ENCODE data around the gene KRT77.
A peak's percentile ranks its signal among the peaks of the same experiment; 100 is the strongest.

The KRT77 gene

DNA sequence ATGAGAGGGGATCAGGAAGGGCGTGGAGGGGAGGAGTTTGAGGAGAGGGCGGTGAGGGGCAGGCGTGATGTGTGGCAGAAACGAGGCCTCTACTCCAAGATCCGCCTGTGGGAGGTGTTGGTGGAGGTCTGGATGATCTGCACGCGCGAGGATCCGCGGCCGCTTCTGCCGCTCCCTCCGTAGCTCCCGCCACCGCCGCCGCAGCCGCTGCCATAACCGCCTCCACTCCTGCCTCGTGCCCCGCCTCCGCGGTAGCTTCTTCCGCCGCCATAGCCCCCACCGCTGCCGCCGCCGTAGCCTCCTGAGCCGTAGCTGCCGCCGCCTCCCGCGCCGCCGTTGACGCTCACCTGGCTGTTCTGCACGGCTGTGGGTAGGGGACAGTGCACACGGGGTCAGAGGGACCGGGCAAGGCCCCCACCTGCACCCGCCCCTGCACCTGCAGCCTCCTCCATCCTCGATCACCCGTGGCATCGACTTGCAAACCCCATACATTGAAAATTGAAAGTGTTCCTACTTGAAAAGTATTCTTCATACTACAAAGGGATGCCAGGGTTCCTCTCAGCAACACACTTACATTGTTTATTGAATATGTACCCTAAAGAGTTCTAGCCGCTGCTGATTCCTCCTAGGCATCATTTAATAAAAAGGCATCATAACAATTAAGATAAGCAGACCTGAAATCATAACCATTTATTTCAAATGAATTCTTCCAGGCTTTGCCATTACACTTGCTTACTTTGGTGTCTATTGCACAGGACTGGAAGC lies 12.1 kb downstream of the KRT77 start:
- Histone ChIP-seq H3K9me3 (ENCODE audit: low read length) (no peaks in the 10 kb centered on the region), H3K27me3 (ENCODE audit: control insufficient read depth in 1 of 2, insufficient read depth in 2 of 2, low read length in 2 of 2) (peaks cover 15 to 32% of the 10 kb centered on the region in 2 donors), H3K36me3 (ENCODE audit: insufficient read depth, low read length) (no peaks in the 10 kb centered on the region), H3K9ac (ENCODE audit: low read length) (no peak overlapping the region), H3K27ac (ENCODE audit: low read depth, low read length) (no peak overlapping the region), H3K4me3 (ENCODE audit: low read depth in 1 of 2, low read length in 2 of 2) (peak overlapping the region; percentile 5 to 21), H3K4me1 (ENCODE audit: insufficient read depth, low read length) (no peaks in the 10 kb centered on the region)

GRCh38 chr12:52690351-52691075 lies 12.8 kb downstream of the KRT77 start:
- peak overlapping the region; percentile 5 to 21 for H3K4me3 ChIP-seq (ENCODE audit: low read depth in 1 of 2, low read length in 2 of 2)
- no peak overlapping the region for H3K27ac ChIP-seq (ENCODE audit: low read depth, low read length)
- H3K9me3 ChIP-seq (ENCODE audit: low read length), result no peaks in the 10 kb centered on the region
- H3K9ac ChIP-seq (ENCODE audit: low read length), result no peak overlapping the region
- H3K36me3 ChIP-seq (ENCODE audit: insufficient read depth, low read length), result no peaks in the 10 kb centered on the region
- peaks cover 15 to 34% of the 10 kb centered on the region in 2 donors for H3K27me3 ChIP-seq (ENCODE audit: control insufficient read depth in 1 of 2, insufficient read depth in 2 of 2, low read length in 2 of 2)
- no peaks in the 10 kb centered on the region for H3K4me1 ChIP-seq (ENCODE audit: insufficient read depth, low read length)

DNA sequence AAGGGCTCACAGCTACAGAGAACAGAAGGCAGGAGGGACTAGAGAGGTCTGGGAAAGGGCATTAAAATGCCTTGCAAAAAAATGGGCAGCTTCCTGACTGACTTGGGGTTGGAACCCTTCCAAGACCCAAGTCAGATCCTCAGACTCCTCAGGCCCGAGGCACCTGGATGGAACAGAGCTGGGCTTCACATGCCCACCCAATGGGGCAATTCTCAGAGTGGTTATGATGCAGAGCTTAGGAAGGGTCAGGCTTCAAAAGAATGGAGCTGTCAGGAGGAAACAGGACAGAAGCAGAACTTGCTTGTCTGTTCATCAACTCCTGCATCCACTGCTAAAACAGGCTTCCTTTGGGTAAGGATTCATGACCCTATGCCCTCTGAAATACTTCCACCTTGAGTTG lies 13.4 kb downstream of the KRT77 start:
- no peaks in the 10 kb centered on the region for H3K36me3 ChIP-seq (ENCODE audit: insufficient read depth, low read length)
- no peaks in the 10 kb centered on the region for H3K4me1 ChIP-seq (ENCODE audit: insufficient read depth, low read length)
- H3K27ac ChIP-seq (ENCODE audit: low read depth, low read length), result no peak overlapping the region
- no peaks in the 10 kb centered on the region for H3K9me3 ChIP-seq (ENCODE audit: low read length)
- H3K9ac ChIP-seq (ENCODE audit: low read length), result no peak overlapping the region
- H3K27me3 ChIP-seq (ENCODE audit: control insufficient read depth in 1 of 2, insufficient read depth in 2 of 2, low read length in 2 of 2), result peaks cover 15 to 37% of the 10 kb centered on the region in 2 donors
- H3K4me3 ChIP-seq (ENCODE audit: low read depth in 1 of 2, low read length in 2 of 2), result no peak overlapping the region

GRCh38 chr12:52689239-52689638 lies 14.1 kb downstream of the KRT77 start:
- H3K9me3 ChIP-seq (ENCODE audit: low read length), result no peaks in the 10 kb centered on the region
- no peaks in the 10 kb centered on the region for H3K4me1 ChIP-seq (ENCODE audit: insufficient read depth, low read length)
- peaks cover 15 to 37% of the 10 kb centered on the region in 2 donors for H3K27me3 ChIP-seq (ENCODE audit: control insufficient read depth in 1 of 2, insufficient read depth in 2 of 2, low read length in 2 of 2)
- H3K9ac ChIP-seq (ENCODE audit: low read length), result no peak overlapping the region
- no peak overlapping the region for H3K27ac ChIP-seq (ENCODE audit: low read depth, low read length)
- no peaks in the 10 kb centered on the region for H3K36me3 ChIP-seq (ENCODE audit: insufficient read depth, low read length)
- H3K4me3 ChIP-seq (ENCODE audit: low read depth in 1 of 2, low read length in 2 of 2), result no peak overlapping the region

DNA sequence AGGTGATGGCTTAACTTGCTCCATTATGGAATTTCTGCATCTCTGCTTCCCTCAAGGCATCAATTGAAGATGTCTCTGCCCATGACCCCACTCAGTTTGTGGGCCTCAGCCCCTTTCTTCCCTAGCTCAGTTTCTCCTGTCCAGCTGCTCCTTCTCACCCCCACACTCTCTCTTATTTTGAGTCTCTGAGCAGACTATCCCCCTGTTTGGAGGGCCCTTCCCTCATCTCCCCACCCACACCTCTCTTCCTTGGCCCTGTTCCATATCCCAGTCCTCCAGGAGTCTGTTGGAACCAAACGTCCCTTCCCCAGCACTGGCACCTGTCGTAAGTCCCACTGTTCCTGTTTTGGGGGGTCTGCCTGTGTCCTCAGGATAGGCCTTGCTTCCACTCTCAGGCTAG lies 14.8 kb downstream of the KRT77 start:
- no peak overlapping the region for H3K9ac ChIP-seq (ENCODE audit: low read length)
- no peaks in the 10 kb centered on the region for H3K4me1 ChIP-seq (ENCODE audit: insufficient read depth, low read length)
- no peaks in the 10 kb centered on the region for H3K9me3 ChIP-seq (ENCODE audit: low read length)
- no peak overlapping the region for H3K4me3 ChIP-seq (ENCODE audit: low read depth in 1 of 2, low read length in 2 of 2)
- peaks cover 15 to 37% of the 10 kb centered on the region in 2 donors for H3K27me3 ChIP-seq (ENCODE audit: control insufficient read depth in 1 of 2, insufficient read depth in 2 of 2, low read length in 2 of 2)
- no peak overlapping the region for H3K27ac ChIP-seq (ENCODE audit: low read depth, low read length)
- H3K36me3 ChIP-seq (ENCODE audit: insufficient read depth, low read length), result no peaks in the 10 kb centered on the region

GRCh38 chr12:52687497-52688385 lies 15.6 kb downstream of the KRT77 start:
- Histone ChIP-seq H3K4me1 (ENCODE audit: insufficient read depth, low read length) (no peaks in the 10 kb centered on the region), H3K4me3 (ENCODE audit: low read depth in 1 of 2, low read length in 2 of 2) (no peak overlapping the region), H3K27me3 (ENCODE audit: control insufficient read depth in 1 of 2, insufficient read depth in 2 of 2, low read length in 2 of 2) (peaks cover 15 to 37% of the 10 kb centered on the region in 2 donors), H3K9ac (ENCODE audit: low read length) (no peak overlapping the region), H3K36me3 (ENCODE audit: insufficient read depth, low read length) (no peaks in the 10 kb centered on the region), H3K9me3 (ENCODE audit: low read length) (no peaks in the 10 kb centered on the region), H3K27ac (ENCODE audit: low read depth, low read length) (no peak overlapping the region)

DNA sequence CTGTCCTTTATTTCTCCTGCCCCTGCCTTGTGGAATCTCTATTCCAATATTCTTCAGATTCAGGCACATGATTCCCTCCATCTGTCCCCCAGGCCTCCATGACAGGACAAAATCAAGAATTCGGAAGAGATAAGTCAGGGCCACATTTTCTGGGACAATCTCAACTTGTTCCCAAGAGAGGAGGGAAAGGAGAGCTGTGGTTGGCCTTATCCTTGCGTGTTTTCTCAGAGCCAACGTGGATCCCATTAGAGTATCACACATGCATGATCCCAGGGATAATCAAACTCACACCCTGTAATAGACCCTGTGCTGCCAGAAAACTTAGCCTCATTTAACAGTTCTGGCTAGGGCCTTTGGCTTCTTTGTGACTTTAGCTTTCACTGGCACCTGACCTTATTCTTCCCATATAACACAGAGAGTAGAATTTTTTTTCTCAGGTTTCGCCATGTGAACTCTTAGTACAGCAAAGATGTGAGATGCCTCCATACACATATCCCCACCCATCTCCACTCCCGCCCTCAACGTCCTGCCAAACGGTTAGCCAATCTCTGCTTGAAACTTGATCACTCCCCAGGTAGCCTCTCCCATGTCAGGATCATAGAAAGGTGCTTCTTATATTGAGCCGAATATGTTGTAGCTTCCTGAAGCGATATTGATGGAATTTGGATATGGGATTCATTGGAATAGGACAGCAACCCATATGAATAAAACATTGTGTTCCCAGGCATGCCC lies 16.4 kb downstream of the KRT77 start:
- no peaks in the 10 kb centered on the region for H3K36me3 ChIP-seq (ENCODE audit: insufficient read depth, low read length)
- H3K4me1 ChIP-seq (ENCODE audit: insufficient read depth, low read length), result no peaks in the 10 kb centered on the region
- no peak overlapping the region for H3K4me3 ChIP-seq (ENCODE audit: low read depth in 1 of 2, low read length in 2 of 2)
- no peak overlapping the region for H3K27ac ChIP-seq (ENCODE audit: low read depth, low read length)
- peaks cover 15 to 32% of the 10 kb centered on the region in 2 donors for H3K27me3 ChIP-seq (ENCODE audit: control insufficient read depth in 1 of 2, insufficient read depth in 2 of 2, low read length in 2 of 2)
- H3K9ac ChIP-seq (ENCODE audit: low read length), result no peak overlapping the region
- H3K9me3 ChIP-seq (ENCODE audit: low read length), result no peaks in the 10 kb centered on the region

GRCh38 chr12:52686063-52686462 lies 17.3 kb downstream of the KRT77 start:
- H3K36me3 ChIP-seq (ENCODE audit: insufficient read depth, low read length), result no peaks in the 10 kb centered on the region
- peaks cover 15 to 25% of the 10 kb centered on the region in 2 donors for H3K27me3 ChIP-seq (ENCODE audit: control insufficient read depth in 1 of 2, insufficient read depth in 2 of 2, low read length in 2 of 2)
- H3K4me1 ChIP-seq (ENCODE audit: insufficient read depth, low read length), result no peaks in the 10 kb centered on the region
- no peak overlapping the region for H3K4me3 ChIP-seq (ENCODE audit: low read depth in 1 of 2, low read length in 2 of 2)
- no peak overlapping the region for H3K27ac ChIP-seq (ENCODE audit: low read depth, low read length)
- no peak overlapping the region for H3K9ac ChIP-seq (ENCODE audit: low read length)
- no peaks in the 10 kb centered on the region for H3K9me3 ChIP-seq (ENCODE audit: low read length)

DNA sequence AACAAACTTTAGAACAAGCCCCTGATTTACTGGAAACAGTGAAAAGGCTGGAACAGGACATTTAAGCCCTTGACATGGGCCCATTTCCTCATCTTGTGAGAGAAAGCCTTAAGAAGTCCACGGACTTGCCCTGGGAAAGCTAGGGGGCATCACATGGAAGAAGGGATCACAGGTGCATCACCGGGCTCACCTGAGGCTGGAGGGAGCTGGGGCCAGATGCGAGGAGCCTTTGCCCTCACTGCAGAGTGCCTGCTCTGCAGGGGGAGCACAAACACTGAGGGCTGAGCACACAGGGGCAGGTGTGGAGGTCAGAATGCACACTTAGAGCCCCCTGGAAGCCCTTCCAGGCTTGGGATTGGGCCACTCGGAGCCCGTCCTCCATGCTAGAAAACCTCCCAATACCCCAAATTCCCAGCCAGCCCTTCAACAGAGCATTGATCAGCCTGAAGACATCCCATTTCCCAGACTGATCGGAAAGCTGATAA lies 17.9 kb downstream of the KRT77 start:
- H3K9me3 ChIP-seq (ENCODE audit: low read length), result no peaks in the 10 kb centered on the region

DNA sequence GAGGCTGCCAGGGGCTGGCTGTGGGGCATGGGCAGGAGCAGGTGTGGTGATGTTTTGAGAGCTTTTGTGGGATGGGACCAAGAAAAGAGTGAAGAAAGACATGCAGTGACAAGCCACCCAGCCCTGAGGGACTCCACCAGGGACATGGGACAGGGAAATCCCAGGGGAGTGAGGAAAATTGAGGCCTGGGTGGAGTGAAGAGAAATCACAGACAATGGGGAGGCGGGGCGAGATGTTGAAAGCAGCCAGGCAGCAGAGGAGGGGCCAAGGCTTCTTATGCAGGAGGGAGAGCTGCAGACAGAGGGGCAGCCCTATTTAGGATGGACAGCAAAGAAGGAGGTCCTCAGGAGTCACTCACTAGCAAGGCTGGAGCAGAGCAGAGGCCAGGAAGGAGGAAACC lies 18.9 kb downstream of the KRT77 start:
- Histone ChIP-seq H3K27ac (ENCODE audit: low read depth, low read length) (no peak overlapping the region), H3K27me3 (ENCODE audit: control insufficient read depth in 1 of 2, insufficient read depth in 2 of 2, low read length in 2 of 2) (peaks cover 10 to 24% of the 10 kb centered on the region in 2 donors), H3K4me1 (ENCODE audit: insufficient read depth, low read length) (no peaks in the 10 kb centered on the region), H3K4me3 (ENCODE audit: low read depth in 1 of 2, low read length in 2 of 2) (no peak overlapping the region), H3K9me3 (ENCODE audit: low read length) (no peaks in the 10 kb centered on the region), H3K36me3 (ENCODE audit: insufficient read depth, low read length) (no peaks in the 10 kb centered on the region), H3K9ac (ENCODE audit: low read length) (no peak overlapping the region)

More for the DNA sequence above, 17.9 kb downstream of the KRT77 start:
- no peaks in the 10 kb centered on the region for H3K36me3 ChIP-seq (ENCODE audit: insufficient read depth, low read length)
- no peak overlapping the region for H3K9ac ChIP-seq (ENCODE audit: low read length)
- H3K27ac ChIP-seq (ENCODE audit: low read depth, low read length), result no peak overlapping the region
- H3K4me1 ChIP-seq (ENCODE audit: insufficient read depth, low read length), result no peaks in the 10 kb centered on the region
- peaks cover 10 to 19% of the 10 kb centered on the region in 2 donors for H3K27me3 ChIP-seq (ENCODE audit: control insufficient read depth in 1 of 2, insufficient read depth in 2 of 2, low read length in 2 of 2)
- no peak overlapping the region for H3K4me3 ChIP-seq (ENCODE audit: low read depth in 1 of 2, low read length in 2 of 2)

Measured in muscle layer of colon (tissue), 2 donors.